ENCODE measurements around the gene ETS1. TPM values are rescaled to one million over a fixed set of nuclear protein-coding genes. Genes with fewer than 3 reads are reported as not detected.
"Not testable (repeated sequence)": the region's sequence is repeated elsewhere in the genome, so short reads cannot be mapped to it uniquely, and the experiment has no call there.

Gene ETS1
- total and polyA plus RNA-seq, 12 donors, result 9.6 to 61.7 (median 43.1) TPM

DNA sequence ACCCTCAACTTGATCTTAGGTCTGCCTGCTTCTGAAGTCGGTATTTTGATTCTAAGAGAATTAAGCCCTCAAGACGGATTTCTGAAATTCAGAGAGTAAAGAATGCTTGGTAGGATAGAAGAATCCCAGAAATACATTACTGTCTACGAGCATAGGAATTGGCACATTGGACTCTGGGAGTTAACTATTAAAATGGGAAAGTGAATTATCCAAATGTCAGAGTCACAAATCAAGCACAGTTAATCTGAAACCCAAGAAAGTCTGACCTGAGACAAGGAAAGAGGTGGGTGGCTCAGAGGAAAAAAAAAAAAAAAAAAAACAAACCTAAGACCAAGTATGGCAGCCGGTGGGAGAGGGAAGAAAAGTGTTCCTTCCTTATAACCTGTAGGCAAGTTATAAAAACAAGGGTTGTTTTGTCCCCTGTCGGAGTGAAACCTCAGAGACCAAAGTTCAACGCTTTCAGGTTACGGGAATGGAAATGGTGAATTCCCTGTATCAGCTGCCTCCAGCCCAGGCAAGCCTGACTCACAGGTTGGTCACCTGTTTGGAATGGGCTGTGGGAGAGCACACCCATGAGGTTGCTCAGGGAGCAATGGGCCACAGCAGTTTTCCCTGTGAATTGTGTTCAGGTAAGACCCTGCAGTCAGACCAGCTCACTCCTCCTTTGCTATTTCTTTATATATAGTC is 139.0 kb downstream of the ETS1 start:
- intact Hi-C loops (cut with DNase I), result no loop called here
- WGBS, 4 donors, result 82 to 90% (median 84%) methylated on average over 7 of the region's 7 CpGs
- H3K27ac ChIP-seq, result no peak overlapping the region
- no peak for DNase-seq
- TF ChIP-seq POLR2A (IDR thresholded peaks at IDR 0.05) (no peak), CTCF (IDR thresholded peaks at IDR 0.05) (no peak)
- H3K4me1 ChIP-seq (replicated peaks in 1 of 2), result peaks cover 4 to 5% of the 10 kb centered on the region in 2 donors
- H3K4me3 ChIP-seq, result no peak overlapping the region
- no peaks in the 10 kb centered on the region for H3K9me3 ChIP-seq (replicated peaks in 1 of 3)
- H3K36me3 ChIP-seq (replicated peaks in 1 of 2), result no peaks in the 10 kb centered on the region
- H3K27me3 ChIP-seq, result no peaks in the 10 kb centered on the region

DNA sequence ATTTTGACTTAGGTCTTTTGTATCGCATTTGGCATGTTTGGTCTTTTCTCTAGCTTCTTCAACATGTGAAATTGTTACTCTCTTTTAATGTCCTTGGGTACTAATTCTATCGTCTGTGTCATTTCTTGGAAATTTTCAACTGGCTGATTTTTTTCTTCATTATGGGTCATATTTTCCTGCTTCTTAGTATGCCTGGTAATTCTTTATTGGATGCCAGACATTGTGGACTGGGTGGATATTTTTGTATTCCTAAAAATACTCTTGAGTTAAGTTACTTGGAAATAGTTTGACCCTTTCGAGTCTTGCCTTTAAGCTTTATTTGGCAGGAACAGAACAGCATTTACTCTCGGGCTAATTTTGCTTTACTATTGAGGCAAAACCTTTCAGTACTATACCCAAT is 140.1 kb downstream of the ETS1 start:
- DNase-seq, result no peak
- no peaks in the 10 kb centered on the region for H3K9me3 ChIP-seq (replicated peaks in 1 of 3)
- H3K4me1 ChIP-seq (replicated peaks in 1 of 2), result peaks cover 0 to 5% of the 10 kb centered on the region in 2 donors
- no peak overlapping the region for H3K4me3 ChIP-seq
- H3K36me3 ChIP-seq (replicated peaks in 1 of 2), result no peaks in the 10 kb centered on the region
- H3K27me3 ChIP-seq, result no peaks in the 10 kb centered on the region
- no peak overlapping the region for H3K27ac ChIP-seq
- TF ChIP-seq CTCF (IDR thresholded peaks at IDR 0.05), result no peak
- TF ChIP-seq POLR2A (IDR thresholded peaks at IDR 0.05), result no peak
- 64 to 75% (median 68%) methylated on average over 4 of the region's 4 CpGs for WGBS, 4 donors
- intact Hi-C loops (cut with DNase I), result no loop called here

DNA sequence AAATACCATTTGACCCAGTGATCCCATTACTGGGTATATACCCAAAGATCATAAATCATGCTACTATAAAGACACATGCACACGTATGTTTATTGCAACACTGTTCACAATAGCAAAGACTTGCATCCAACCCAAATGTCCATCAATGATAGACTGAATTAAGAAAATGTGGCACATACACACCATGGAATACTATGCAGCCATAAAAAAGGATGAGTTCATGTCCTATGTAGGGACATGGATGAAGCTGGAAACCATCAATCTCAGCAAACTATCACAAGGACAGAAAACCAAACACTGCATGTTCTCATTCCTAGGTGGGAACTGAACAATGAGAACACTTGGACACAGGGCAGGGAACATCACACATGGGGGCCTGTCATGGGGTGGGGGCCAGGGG is 141.4 kb downstream of the ETS1 start:
- H3K4me3 ChIP-seq; H3K4me1 ChIP-seq (replicated peaks in 1 of 2); H3K36me3 ChIP-seq (replicated peaks in 1 of 2); H3K27ac ChIP-seq; H3K9me3 ChIP-seq (replicated peaks in 1 of 3); DNase-seq; H3K27me3 ChIP-seq; intact Hi-C loops (cut with DNase I): not testable (repeated sequence)
- 82 to 88% (median 87%) methylated on average over 1 of the region's 1 CpG for WGBS, 4 donors

DNA sequence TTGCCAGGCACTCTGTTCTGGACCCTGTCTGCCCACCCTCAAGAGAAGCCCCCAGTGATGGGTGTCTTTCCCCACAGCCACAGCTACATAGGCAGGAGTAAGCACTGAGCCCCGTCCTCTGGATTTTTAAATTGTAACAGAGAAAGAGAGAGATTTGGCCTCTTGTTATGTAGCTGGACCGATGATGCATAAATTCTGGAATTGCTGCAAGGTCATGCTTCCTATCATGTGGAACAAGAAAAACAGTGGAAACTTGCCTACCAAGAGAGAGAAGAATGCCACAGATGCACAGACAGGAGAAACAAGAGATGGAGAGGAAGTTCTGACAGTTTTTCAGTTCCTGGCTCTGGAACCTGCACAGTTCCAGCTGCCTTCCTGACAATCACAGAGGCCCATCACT is 150.2 kb downstream of the ETS1 start:
- no peaks in the 10 kb centered on the region for H3K36me3 ChIP-seq (replicated peaks in 1 of 2)
- DNase-seq, result peak in 3 of 7 donors; percentile 29 to 41 (median 36)
- no peaks in the 10 kb centered on the region for H3K27me3 ChIP-seq
- no peak overlapping the region for H3K4me3 ChIP-seq
- H3K4me1 ChIP-seq (replicated peaks in 1 of 2), result peaks cover 0 to 3% of the 10 kb centered on the region in 2 donors
- H3K27ac ChIP-seq, result peak overlapping the region in 2 of 5 donors; percentile 42 to 48
- 18 to 31% (median 26%) methylated on average over 2 of the region's 2 CpGs for WGBS, 4 donors
- TF ChIP-seq CTCF (IDR thresholded peaks at IDR 0.05), result no peak
- TF ChIP-seq POLR2A (IDR thresholded peaks at IDR 0.05), result no peak
- no peaks in the 10 kb centered on the region for H3K9me3 ChIP-seq (replicated peaks in 1 of 3)
- intact Hi-C loops (cut with DNase I), result no loop called here

GRCh38 chr11:128434818-128435217 is 152.5 kb downstream of the ETS1 start:
- intact Hi-C loops (cut with DNase I), result no loop called here
- WGBS, 4 donors, result 58 to 70% (median 65%) methylated on average over 3 of the region's 3 CpGs
- Histone ChIP-seq H3K9me3 (replicated peaks in 1 of 3) (no peaks in the 10 kb centered on the region), H3K4me1 (replicated peaks in 1 of 2) (peaks cover 0 to 3% of the 10 kb centered on the region in 2 donors), H3K36me3 (replicated peaks in 1 of 2) (no peaks in the 10 kb centered on the region), H3K4me3 (no peak overlapping the region), H3K27me3 (no peaks in the 10 kb centered on the region), H3K27ac (no peak overlapping the region)
- TF ChIP-seq CTCF (IDR thresholded peaks at IDR 0.05) (no peak), POLR2A (IDR thresholded peaks at IDR 0.05) (no peak)
- DNase-seq, result no peak

Data from adrenal gland (tissue), 12 donors.